ENCODE data around the gene ZNF384. TPM values are rescaled to one million over a fixed set of nuclear protein-coding genes. Genes with fewer than 3 reads are reported as not detected.

ZNF384 gene
- total RNA-seq, 6 donors from 2014 or later, result 33.4 to 52.8 (median 43.0) TPM

DNA sequence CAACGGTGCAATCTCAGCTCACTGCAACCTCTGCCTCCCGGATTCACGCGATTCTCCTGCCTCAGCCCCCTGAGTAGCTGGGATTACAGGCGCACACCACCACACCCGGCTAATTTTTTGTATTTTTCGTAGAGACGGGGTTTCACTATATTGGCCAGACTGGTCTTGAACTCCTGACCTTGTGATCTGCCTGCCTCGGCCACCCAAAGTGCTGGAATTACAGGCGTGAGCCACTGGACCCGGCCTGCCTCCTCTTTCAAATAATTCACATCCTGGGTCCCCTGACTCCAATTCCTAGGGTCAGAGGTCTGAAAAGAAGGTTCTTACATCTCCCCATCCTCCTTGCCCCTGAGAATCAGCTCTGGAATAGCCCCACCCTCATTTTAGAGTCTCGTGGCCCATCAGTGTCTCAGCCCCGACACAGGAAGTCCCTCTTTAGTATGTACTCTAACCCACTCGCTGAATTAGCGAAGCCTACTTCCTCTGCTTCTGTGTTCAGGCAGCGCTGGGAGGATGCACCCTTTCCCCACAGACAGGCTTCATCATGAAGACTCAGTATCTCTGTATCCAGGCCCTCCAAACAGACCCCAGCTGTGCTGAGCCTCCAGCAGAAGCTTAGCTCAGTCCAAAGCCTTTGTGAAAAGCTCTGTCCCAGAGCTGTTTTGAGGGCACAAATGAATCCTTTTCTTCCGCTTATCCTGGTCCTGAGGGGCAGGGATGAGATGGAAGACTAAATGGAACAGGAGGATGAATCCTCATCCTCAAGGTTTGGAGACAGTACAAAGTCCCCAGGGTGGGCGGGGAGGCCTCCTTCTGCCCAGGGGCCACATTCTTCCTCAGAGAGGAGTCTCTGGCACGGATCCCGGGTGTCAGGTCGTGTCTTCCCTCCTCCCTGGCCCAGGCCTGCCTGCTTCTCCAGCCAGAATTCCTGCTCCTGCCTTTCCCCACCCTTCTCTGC lies 56.9 kb downstream of the ZNF384 start:
- H3K27me3 ChIP-seq, result no peaks in the 10 kb centered on the region
- peak in 1 of 2 donors; percentile 30 for DNase-seq
- H3K4me3 ChIP-seq, result peak overlapping the region in 1 of 4 donors; percentile 13
- peaks cover 0 to 24% (median 3%) of the 10 kb centered on the region in 4 donors for H3K4me1 ChIP-seq
- no peaks in the 10 kb centered on the region for H3K9me3 ChIP-seq
- peak in 1 of 2 donors; percentile 41 for ATAC-seq (ENCODE audit: low FRiP score in 2 of 2)
- 64 to 68% methylated on average over 21 of the region's 21 CpGs for WGBS, 2 donors
- no peaks in the 10 kb centered on the region for H3K36me3 ChIP-seq
- peak overlapping the region in 2 of 4 donors; percentile 8 to 54 for H3K27ac ChIP-seq
- TF ChIP-seq EP300 (IDR thresholded peaks at IDR 0.05) (no peak), POLR2A (IDR thresholded peaks at IDR 0.05) (no peak), POLR2AphosphoS5 (IDR thresholded peaks at IDR 0.05) (no peak)
- TF ChIP-seq, protein P1, sequence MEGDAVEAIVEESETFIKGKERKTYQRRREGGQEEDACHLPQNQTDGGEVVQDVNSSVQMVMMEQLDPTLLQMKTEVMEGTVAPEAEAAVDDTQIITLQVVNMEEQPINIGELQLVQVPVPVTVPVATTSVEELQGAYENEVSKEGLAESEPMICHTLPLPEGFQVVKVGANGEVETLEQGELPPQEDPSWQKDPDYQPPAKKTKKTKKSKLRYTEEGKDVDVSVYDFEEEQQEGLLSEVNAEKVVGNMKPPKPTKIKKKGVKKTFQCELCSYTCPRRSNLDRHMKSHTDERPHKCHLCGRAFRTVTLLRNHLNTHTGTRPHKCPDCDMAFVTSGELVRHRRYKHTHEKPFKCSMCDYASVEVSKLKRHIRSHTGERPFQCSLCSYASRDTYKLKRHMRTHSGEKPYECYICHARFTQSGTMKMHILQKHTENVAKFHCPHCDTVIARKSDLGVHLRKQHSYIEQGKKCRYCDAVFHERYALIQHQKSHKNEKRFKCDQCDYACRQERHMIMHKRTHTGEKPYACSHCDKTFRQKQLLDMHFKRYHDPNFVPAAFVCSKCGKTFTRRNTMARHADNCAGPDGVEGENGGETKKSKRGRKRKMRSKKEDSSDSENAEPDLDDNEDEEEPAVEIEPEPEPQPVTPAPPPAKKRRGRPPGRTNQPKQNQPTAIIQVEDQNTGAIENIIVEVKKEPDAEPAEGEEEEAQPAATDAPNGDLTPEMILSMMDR (IDR thresholded peaks at IDR 0.05), result no peak

DNA sequence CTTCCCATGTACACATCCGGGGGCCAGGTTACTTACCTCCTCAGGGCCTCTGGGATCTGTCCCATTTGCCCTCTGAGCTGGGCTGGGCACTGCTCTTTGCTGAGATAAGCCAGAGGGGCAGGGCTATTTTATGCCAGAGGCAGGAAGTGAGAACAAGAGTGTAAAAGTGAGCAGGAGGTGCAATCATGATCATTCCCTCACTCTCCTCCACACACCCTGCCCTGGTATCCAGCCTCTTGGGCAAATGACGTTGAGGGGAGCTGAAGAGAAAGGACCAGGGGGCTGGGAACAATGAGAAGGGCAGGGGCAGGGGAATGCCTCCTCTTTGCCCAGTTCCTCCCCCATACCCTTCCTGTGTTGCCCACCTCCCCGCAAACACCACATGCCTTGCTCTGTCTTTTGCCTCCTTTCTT lies 57.6 kb downstream of the ZNF384 start:
- no peaks in the 10 kb centered on the region for H3K27me3 ChIP-seq
- DNase-seq (no peak), ATAC-seq (ENCODE audit: low FRiP score in 2 of 2) (no peak)
- H3K4me3 ChIP-seq, result peak overlapping the region in 1 of 4 donors; percentile 13
- H3K9me3 ChIP-seq, result no peaks in the 10 kb centered on the region
- peaks cover 0 to 24% (median 3%) of the 10 kb centered on the region in 4 donors for H3K4me1 ChIP-seq
- peak overlapping the region in 2 of 4 donors; percentile 8 to 54 for H3K27ac ChIP-seq
- H3K36me3 ChIP-seq, result no peaks in the 10 kb centered on the region
- 66% methylated on average over 3 of the region's 3 CpGs for WGBS, 2 donors
- TF ChIP-seq POLR2AphosphoS5 (IDR thresholded peaks at IDR 0.05), result no peak
- TF ChIP-seq, protein P1 (IDR thresholded peaks at IDR 0.05), result no peak
- no peak for TF ChIP-seq POLR2A (IDR thresholded peaks at IDR 0.05)
- no peak for TF ChIP-seq EP300 (IDR thresholded peaks at IDR 0.05)

DNA sequence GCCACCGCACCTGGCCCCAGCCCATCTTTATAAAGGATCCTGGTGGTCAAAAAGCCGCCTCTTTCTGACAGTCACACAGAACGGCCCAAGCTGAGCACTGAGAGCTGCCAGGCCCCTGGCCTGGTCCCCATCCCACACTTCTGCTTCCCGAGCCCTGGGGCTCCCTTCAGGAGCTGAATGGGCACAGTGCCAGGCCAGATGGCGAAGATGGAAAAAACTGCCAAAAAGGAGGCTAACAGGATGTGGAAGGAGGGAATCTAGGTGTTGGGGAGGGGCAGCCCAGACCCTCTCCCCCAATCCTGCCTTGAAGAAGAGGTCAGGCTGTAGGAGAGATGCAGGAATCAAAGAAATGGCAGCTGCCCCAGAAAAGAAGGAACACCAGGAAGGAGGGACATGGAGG lies 58.4 kb downstream of the ZNF384 start:
- Histone ChIP-seq H3K9me3 (no peaks in the 10 kb centered on the region), H3K4me3 (no peak overlapping the region), H3K27ac (peak overlapping the region in 1 of 4 donors; percentile 7), H3K4me1 (peaks cover 0 to 18% (median under 1%) of the 10 kb centered on the region in 4 donors), H3K36me3 (no peaks in the 10 kb centered on the region), H3K27me3 (no peaks in the 10 kb centered on the region)
- TF ChIP-seq POLR2AphosphoS5 (IDR thresholded peaks at IDR 0.05), result no peak
- 59 to 61% methylated on average over 4 to 5 of the region's 5 CpGs for WGBS, 2 donors
- ATAC-seq (ENCODE audit: low FRiP score in 2 of 2) (no peak), DNase-seq (no peak)

DNA sequence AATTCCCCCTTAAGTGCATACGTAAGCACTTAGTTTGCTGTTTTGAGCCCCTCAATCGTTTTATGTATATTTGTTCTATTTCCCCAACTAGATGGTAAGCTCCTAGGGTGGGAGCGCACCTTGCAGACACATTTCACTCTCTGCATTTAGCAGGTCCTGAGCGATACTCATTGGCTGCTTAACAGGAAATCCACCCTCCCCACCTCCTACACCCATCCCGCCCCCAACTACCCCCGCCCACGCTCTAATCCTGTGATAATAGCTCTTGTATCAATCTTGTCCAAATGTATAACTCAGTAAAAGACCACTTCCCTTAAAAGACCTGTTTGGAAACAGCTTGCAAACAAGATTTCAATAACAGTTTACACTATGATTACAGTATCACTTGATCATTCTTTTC lies 61.6 kb downstream of the ZNF384 start:
- TF ChIP-seq POLR2AphosphoS5 (IDR thresholded peaks at IDR 0.05), result no peak
- TF ChIP-seq POLR2A (IDR thresholded peaks at IDR 0.05), result no peak
- no peak for TF ChIP-seq EP300 (IDR thresholded peaks at IDR 0.05)
- TF ChIP-seq, protein P1 (IDR thresholded peaks at IDR 0.05), result no peak
- no peaks in the 10 kb centered on the region for H3K36me3 ChIP-seq
- peaks cover 0 to 11% (median 0%) of the 10 kb centered on the region in 4 donors for H3K4me1 ChIP-seq
- no peak for ATAC-seq (ENCODE audit: low FRiP score in 2 of 2)
- H3K4me3 ChIP-seq, result peak overlapping the region in 3 of 4 donors; percentile 28 to 42 (median 42)
- WGBS, 2 donors, result 22 to 37% methylated on average over 7 of the region's 7 CpGs
- no peaks in the 10 kb centered on the region for H3K9me3 ChIP-seq
- peak in 1 of 2 donors; percentile 31 for DNase-seq
- H3K27me3 ChIP-seq, result no peaks in the 10 kb centered on the region
- H3K27ac ChIP-seq, result no peak overlapping the region

DNA sequence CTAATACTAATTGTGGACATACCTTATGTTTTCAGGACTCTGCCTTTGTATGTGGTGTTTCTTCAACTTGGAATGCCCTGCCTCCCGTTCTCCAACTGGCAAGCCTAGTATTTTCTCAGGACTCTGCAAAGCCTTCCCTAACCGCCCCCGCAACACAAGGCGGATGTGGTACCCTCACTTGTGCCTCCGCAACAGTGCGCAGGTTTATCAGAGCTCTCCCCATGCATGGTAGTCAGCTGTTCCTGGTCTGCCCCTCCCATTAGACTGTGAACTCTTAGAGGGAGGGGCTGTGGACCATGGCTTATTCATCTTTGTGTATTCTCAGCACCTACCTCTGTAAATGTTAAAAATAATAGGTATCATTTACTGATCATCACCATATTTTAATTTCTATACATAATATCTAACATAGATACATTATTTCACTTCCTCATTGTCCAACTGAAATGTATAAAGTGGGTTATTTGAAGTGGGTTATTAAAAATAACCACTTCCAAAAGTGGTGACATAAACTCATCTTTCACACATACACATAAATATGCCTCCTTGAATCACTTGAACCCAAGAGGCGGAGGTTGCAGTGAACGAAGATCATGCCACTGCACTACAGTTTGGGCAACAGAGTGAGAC lies 62.4 kb downstream of the ZNF384 start:
- WGBS, 2 donors, result 68 to 86% methylated on average over 8 of the region's 8 CpGs
- Histone ChIP-seq H3K27me3 (no peaks in the 10 kb centered on the region), H3K4me1 (peaks cover 0 to 2% (median 0%) of the 10 kb centered on the region in 4 donors), H3K9me3 (no peaks in the 10 kb centered on the region), H3K36me3 (no peaks in the 10 kb centered on the region), H3K4me3 (no peak overlapping the region), H3K27ac (no peak overlapping the region)
- no peak for DNase-seq
- TF ChIP-seq POLR2AphosphoS5 (IDR thresholded peaks at IDR 0.05), result no peak
- no peak for TF ChIP-seq EP300 (IDR thresholded peaks at IDR 0.05)
- no peak for TF ChIP-seq POLR2A (IDR thresholded peaks at IDR 0.05)
- TF ChIP-seq, protein P1 (IDR thresholded peaks at IDR 0.05), result no peak
- ATAC-seq (ENCODE audit: low FRiP score in 2 of 2), result no peak
